MM.1S (cell line): Measurements from ENCODE around the gene PHACTR1.

ENCODE experiments used
- DNase-seq: peaks from one replicate; pipeline ENCODE4 v3.0.0-alpha.2; 2015
- H2AFZ ChIP-seq: fragments of 300-600 bp; sonication (generic); 2 replicates; pipeline ENCODE4 v1.6.0; 2016; ENCODE audit warnings: antibody characterized with exemption, low read length
- H3F3A ChIP-seq: fragments of 300-600 bp; sonication (generic); 2 replicates; pipeline ENCODE4 v1.6.1; 2016; ENCODE audit warnings: mild to moderate bottlenecking, antibody characterized with exemption, low read length, moderate library complexity, mixed read lengths; ENCODE audit not compliant: insufficient read depth
- H3K27ac ChIP-seq: fragments of 300-600 bp; sonication (generic); 2 replicates; pipeline ENCODE4 v1.5.1; 2016; ENCODE audit warnings: mild to moderate bottlenecking, low read length
- H3K27me3 ChIP-seq: fragments of 300-600 bp; sonication (generic); replicated peaks from 2 replicates; pipeline ENCODE4 v1.6.0; 2016; ENCODE audit warnings: low read length; ENCODE audit not compliant: insufficient read depth
- H3K36me3 ChIP-seq: fragments of 300-600 bp; sonication (generic); replicated peaks from 2 replicates; pipeline ENCODE4 v1.6.1; 2016; ENCODE audit warnings: mild to moderate bottlenecking, low read length, mixed read lengths; ENCODE audit not compliant: insufficient read depth
- H3K4me1 ChIP-seq: fragments of 300-600 bp; sonication (generic); 2 replicates; pipeline ENCODE4 v1.6.1; 2016; ENCODE audit warnings: low read length, mixed read lengths
- H3K4me2 ChIP-seq: fragments of 300-600 bp; sonication (generic); 2 replicates; pipeline ENCODE4 v1.6.0; 2016; ENCODE audit warnings: low read depth, low read length
- H3K4me3 ChIP-seq: fragments of 300-600 bp; sonication (generic); 2 replicates; pipeline ENCODE4 v1.5.1; 2016; ENCODE audit warnings: low read length, mixed read lengths
- H3K79me2 ChIP-seq: fragments of 300-600 bp; sonication (generic); 2 replicates; pipeline ENCODE4 v1.6.1; 2016; ENCODE audit warnings: mixed run types, low read length, mixed read lengths
- H3K9ac ChIP-seq: fragments of 300-600 bp; sonication (generic); 2 replicates; pipeline ENCODE4 v1.6.1; 2016; ENCODE audit warnings: low read length, mixed read lengths
- H3K9me2 ChIP-seq: fragments of 300-600 bp; sonication (generic); replicated peaks from 2 replicates; pipeline ENCODE4 v1.6.1; 2016; ENCODE audit warnings: mild to moderate bottlenecking, low read length, mixed read lengths; ENCODE audit not compliant: insufficient read depth
- H3K9me3 ChIP-seq: fragments of 300-600 bp; sonication (generic); replicated peaks from 2 replicates; pipeline ENCODE4 v1.6.1; 2016; ENCODE audit warnings: mild to moderate bottlenecking, low read length, mixed read lengths; ENCODE audit not compliant: insufficient read depth
- H4K20me1 ChIP-seq: fragments of 300-600 bp; sonication (generic); 2 replicates; pipeline ENCODE4 v1.6.1; 2016; ENCODE audit warnings: mild to moderate bottlenecking, low read length, moderate library complexity, mixed read lengths; ENCODE audit not compliant: insufficient read depth
- EZH2 ChIP-seq: fragments of 300-600 bp; sonication (generic); optimal IDR thresholded peaks from 2 replicates; pipeline ENCODE3; 2017; ENCODE audit warnings: low read depth, mild to moderate bottlenecking, antibody characterized with exemption, low read length, mixed read lengths
- EZH2phosphoT487 ChIP-seq: fragments of 300-600 bp; sonication (generic); IDR thresholded peaks from 2 replicates; pipeline ENCODE4 v1.6.1; 2018; ENCODE audit warnings: antibody characterized with exemption, low read length
- TF ChIP-seq, protein P1 (sequence below): fragments of 300-600 bp; sonication (generic); IDR thresholded peaks from 2 replicates; pipeline ENCODE4 v1.5.1; 2016; ENCODE audit warnings: antibody characterized with exemption, low read length, mixed read lengths

The PHACTR1 gene

DNA sequence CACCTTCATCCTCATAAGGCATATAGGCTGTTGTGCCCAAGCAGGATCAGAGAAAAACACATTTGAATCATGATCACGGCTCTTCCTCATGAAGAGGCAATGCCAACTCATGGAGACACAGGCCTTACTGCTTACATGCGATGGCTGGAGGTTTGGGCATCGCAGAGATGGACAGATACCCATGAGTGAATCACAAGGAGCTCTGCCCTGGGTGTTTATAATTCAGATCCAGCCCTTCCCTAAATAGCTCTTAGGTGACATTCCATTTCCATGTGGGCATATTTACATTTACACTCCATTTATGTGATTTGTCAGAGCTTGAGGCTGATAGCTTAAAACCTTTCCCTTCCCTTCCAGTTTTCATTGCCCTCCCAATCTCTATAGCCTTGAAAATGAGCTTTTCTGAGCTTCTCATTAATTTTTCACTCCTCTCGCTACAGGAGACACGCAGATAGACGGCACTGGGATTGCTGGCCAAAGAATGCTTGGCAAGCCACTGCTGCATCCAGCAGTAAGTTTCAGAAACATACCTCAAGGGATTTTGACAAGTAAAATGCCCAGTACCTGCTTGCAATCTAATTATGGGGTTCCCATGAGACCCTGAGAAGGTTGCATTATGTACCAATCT, 362.6 kb downstream of the PHACTR1 start:
- Histone ChIP-seq H3K79me2 (no peaks in the 10 kb centered on the region), H3K4me1 (no peaks in the 10 kb centered on the region), H4K20me1 (no peaks in the 10 kb centered on the region), H3K27ac (no peak overlapping the region), H3K9me2 (no peaks in the 10 kb centered on the region), H3K36me3 (no peaks in the 10 kb centered on the region), H3K9me3 (no peaks in the 10 kb centered on the region), H3F3A (no peaks in the 10 kb centered on the region), H3K4me3 (no peak overlapping the region), H3K4me2 (no peak overlapping the region), H3K9ac (no peak overlapping the region), H2AFZ (no peak overlapping the region), H3K27me3 (no peaks in the 10 kb centered on the region)
- TF ChIP-seq EZH2 (no peak), EZH2phosphoT487 (no peak)
- TF ChIP-seq, protein P1, sequence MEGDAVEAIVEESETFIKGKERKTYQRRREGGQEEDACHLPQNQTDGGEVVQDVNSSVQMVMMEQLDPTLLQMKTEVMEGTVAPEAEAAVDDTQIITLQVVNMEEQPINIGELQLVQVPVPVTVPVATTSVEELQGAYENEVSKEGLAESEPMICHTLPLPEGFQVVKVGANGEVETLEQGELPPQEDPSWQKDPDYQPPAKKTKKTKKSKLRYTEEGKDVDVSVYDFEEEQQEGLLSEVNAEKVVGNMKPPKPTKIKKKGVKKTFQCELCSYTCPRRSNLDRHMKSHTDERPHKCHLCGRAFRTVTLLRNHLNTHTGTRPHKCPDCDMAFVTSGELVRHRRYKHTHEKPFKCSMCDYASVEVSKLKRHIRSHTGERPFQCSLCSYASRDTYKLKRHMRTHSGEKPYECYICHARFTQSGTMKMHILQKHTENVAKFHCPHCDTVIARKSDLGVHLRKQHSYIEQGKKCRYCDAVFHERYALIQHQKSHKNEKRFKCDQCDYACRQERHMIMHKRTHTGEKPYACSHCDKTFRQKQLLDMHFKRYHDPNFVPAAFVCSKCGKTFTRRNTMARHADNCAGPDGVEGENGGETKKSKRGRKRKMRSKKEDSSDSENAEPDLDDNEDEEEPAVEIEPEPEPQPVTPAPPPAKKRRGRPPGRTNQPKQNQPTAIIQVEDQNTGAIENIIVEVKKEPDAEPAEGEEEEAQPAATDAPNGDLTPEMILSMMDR, result no peak
- no peak for DNase-seq

DNA sequence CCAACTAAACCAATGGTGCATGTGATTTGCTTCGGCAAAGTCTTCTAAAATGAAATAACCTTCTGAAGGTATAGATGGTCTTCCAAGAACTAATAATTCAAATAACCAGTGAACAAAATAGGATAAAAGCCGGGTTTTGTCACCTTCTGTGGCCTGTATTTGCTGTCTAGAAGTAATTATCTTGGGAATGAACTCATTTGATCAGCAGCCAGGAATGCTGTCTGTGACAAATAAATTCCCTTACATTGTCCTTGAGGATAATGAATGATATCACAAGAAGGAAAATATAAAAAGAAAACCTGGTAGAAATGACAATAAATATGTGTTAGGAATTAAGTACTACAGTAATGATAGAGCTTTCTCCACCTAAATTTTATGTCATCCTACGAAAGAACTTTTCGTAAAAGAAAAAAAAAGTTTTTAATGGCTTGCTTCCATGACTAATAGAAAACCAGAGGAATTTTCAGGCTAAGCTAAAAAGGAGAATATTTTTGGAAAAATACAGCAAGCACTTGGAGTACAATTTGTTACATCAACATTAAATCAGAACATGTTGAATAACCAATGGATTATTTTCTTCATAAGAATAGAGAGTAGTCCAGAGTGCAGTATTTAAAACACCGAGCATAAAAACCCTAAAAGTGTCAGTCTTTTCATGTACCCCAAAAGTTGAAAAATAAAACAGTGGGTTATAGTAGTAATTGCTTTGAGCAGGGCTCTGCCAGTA, 364.1 kb downstream of the PHACTR1 start:
- H3K27me3 ChIP-seq, result no peaks in the 10 kb centered on the region
- no peaks in the 10 kb centered on the region for H4K20me1 ChIP-seq
- H3K27ac ChIP-seq, result no peak overlapping the region
- TF ChIP-seq EZH2 (no peak), EZH2phosphoT487 (no peak)
- TF ChIP-seq, protein P1, result no peak
- no peaks in the 10 kb centered on the region for H3K36me3 ChIP-seq
- H2AFZ ChIP-seq, result no peak overlapping the region
- no peak overlapping the region for H3K4me3 ChIP-seq
- no peaks in the 10 kb centered on the region for H3K79me2 ChIP-seq
- no peak overlapping the region for H3K9ac ChIP-seq
- H3K9me2 ChIP-seq, result no peaks in the 10 kb centered on the region
- H3K4me1 ChIP-seq, result no peaks in the 10 kb centered on the region
- no peak overlapping the region for H3K4me2 ChIP-seq
- H3F3A ChIP-seq, result no peaks in the 10 kb centered on the region
- no peaks in the 10 kb centered on the region for H3K9me3 ChIP-seq
- DNase-seq, result no peak

DNA sequence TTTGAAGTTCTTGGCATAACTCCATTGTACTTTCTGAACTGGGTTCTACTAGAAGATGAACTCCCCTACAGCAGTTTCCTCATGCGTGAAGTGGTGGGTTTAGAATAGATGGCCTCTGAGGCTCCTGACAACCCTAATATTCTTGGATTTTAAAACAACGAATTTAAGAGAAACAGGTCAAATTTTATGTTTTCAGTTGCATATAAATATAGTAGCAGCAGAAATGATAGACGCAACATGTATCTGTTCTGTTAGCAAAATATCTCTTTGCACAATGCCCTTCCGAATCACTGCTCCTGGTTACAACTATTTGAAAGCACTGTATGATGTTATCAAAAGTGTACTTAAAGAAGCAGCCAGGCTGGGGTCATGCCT, 364.6 kb downstream of the PHACTR1 start:
- no peaks in the 10 kb centered on the region for H3K79me2 ChIP-seq
- no peaks in the 10 kb centered on the region for H3K9me2 ChIP-seq
- no peak overlapping the region for H3K4me3 ChIP-seq
- TF ChIP-seq EZH2phosphoT487 (no peak), EZH2 (no peak)
- TF ChIP-seq, protein P1, result no peak
- no peak overlapping the region for H3K9ac ChIP-seq
- no peak overlapping the region for H3K4me2 ChIP-seq
- H3K4me1 ChIP-seq, result no peaks in the 10 kb centered on the region
- no peak overlapping the region for H2AFZ ChIP-seq
- no peaks in the 10 kb centered on the region for H3K27me3 ChIP-seq
- no peak overlapping the region for H3K27ac ChIP-seq
- H3K9me3 ChIP-seq, result no peaks in the 10 kb centered on the region
- H3K36me3 ChIP-seq, result no peaks in the 10 kb centered on the region
- H3F3A ChIP-seq, result no peaks in the 10 kb centered on the region
- DNase-seq, result no peak
- no peaks in the 10 kb centered on the region for H4K20me1 ChIP-seq
